HG02642 (cell line): ENCODE results near the gene MPV17.
"Not testable (repeated sequence)": the region's sequence is repeated elsewhere in the genome, so short reads cannot be mapped to it uniquely, and the experiment has no call there.

Experiments used
- ATAC-seq: cut with Tn5 transposase; IDR thresholded peaks from one replicate; pipeline ENCODE4 v1.9.1; 2021; ENCODE audit warnings: mild to moderate bottlenecking; ENCODE audit not compliant: unreplicated experiment, poor library complexity

MPV17 gene, protein sequence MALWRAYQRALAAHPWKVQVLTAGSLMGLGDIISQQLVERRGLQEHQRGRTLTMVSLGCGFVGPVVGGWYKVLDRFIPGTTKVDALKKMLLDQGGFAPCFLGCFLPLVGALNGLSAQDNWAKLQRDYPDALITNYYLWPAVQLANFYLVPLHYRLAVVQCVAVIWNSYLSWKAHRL

DNA sequence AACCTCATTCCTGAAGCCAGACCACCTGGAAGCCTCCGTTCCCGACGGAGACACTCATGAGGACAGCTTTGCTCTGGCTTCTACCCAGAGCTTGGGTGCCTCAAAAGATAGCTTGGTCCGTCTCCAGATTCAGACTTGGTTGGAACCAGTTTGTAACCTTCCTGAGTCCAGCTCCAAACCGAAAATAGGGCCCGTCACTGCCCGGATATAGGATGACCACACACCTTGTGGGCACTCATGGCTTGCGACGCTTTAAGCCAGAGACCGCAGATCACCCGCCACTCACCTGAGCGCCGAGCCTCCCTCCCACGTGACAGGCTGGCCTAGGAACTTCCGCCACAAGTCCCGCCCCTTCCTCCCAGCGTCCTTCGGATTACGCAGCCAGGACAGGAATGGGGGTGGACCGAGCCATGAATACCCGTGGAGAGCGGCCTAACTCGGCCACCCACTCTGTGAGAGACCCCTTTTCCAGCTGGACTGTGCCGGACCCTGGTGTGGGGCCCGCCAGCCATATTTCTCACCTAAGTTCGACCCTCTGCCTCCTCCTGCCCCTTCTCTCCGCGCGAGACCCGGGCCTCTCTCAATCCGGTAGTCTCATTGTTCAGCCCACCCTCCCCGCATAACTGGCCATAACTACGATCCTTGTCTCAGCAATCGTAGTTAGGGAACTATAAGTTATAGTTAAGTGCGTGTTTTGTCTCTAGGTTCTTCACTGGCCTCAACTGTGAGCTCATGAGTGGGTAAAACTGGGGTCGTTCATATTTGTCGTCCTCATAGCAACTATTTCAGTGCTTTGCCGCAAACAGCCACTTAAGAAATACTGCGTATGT lies at the start of gene MPV17:
TSS of gene MPV17 (minus strand) at position 332 of the 830 bp plus-strand sequence. CDS start 580 bp downstream, outside the sequence.
- peak; percentile 92 for ATAC-seq

DNA sequence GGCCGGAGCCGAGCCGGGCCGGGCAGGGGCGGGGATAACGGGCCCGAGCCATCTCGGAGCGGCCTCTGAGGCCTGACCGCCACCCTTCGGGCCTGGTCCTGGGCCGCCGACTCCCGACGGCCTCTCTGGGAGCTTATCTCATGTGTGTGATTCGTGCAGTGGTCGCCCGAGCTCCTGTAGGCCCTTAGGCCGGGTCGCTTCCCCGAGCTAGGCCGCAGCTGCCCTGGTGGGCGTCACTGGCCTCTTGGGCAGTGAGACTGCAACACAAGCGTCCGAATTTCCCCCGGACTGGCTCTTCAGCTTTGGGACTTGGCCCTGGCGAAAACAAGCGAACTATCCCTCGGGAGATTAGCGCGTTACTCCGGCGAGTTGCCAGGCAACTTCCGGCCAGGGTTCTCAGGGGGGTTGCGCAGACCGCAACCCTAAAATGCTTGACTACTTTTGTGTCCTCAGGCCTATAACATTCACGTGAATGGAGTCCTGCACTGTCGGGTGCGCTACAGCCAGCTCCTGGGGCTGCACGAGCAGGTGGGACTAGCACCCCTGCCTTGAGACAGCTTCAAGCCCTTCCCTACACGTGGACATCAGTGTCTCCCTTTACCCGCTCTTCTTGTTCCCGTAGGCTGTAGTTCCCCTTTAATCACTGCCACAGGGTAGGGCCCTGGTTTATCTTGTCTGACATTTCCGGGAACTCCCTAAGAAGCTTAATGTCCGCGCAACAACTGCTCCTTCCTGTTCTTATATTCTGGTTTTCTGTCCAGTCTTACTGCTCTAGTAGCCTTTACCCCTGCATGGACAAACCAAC lies 48.1 kb upstream of the MPV17 start:
- ATAC-seq = peak; percentile 31

DNA sequence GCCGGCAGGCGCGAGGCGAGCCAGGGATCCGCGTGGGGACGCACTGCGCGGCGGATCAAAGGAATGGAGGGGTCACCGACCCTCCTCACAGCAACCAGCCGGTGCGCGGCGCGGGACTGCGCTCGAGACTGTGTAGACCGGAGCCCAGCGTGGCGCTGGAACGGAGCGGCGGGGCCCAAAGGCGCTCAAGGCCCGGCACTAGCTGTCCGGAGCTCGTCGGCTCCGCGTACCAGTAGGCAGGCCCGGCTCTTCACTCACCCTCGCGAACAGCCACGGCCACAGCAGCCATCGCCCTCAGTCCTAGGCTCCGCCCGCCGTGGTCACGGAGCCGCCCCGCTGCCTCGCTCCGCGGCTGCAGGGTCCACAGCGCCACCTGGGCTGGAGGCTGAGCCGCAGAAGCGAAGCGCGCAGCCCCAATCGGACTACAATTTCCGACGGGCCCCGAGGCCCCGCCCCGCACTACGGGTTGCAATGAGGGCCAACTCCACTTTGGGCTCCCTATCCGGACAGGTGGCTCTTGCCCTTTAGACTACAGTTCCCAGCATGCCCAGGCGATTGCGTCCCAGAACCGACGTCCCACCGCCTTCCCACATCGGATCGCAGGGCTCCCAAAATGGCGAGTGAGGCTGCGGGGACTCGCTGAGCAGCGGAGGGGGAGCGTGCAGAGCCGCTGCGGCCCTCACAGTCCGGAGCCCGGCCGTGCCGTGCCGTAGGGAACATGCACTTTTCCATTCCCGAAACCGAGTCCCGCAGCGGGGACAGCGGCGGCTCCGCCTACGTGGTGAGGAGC lies 47.3 kb upstream of the MPV17 start, which contains the start of the genes EIF2B4 and SNX17:
TSS of gene EIF2B4 (minus strand) at position 313 of the 790 bp plus-strand sequence. CDS start at position 289, 24 bp downstream.
TSS of gene SNX17 (plus strand) at position 591 of the 790 bp plus-strand sequence. CDS start at position 719, 128 bp downstream.
- ATAC-seq = peak; percentile 92

DNA sequence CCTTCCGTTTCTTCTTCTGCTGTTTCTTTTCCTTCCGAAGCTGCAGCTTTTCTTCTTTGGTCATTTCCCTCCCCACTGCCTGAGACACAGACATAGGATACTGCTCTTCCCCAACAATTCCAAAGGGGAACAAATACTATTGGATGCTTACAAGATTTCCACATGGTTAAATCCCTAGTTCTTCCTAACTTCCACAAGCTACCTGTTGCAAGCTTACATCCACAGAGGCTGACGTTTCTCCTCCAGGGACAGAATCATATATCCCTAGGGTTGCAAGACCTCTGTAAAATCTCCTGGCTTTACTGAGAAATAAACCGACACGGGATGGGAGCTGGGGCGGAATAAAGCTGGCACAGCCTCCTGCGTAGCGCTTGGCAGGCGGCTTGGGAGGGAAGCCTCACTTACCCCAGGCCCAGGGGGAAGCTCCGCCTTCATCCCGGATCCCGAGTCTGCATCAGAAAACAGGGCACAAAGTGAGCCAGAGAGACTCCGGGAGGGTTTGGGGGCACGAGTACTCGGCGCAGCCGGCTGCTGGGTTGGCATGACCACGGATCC lies 46.7 kb upstream of the MPV17 start:
- no peak for ATAC-seq

DNA sequence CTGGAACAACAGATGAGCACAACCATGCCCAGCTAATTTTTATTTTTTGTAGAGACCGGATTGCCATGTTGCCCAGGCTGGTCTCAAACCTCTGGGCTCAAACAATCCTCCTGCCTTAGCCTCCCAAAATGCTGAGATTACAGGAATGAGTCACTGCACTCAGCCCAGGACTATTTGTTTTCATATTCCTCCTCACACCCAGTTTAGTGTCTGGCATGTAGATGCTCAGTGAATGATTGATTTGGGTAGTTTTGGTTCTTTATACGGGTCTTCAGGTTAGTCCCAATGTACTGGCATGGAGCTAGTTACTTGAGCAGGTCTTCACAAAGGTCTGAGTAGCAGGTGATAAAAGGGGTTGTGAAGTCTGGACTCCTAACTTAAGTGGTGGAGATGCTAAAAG lies 41.0 kb upstream of the MPV17 start:
- no peak for ATAC-seq

DNA sequence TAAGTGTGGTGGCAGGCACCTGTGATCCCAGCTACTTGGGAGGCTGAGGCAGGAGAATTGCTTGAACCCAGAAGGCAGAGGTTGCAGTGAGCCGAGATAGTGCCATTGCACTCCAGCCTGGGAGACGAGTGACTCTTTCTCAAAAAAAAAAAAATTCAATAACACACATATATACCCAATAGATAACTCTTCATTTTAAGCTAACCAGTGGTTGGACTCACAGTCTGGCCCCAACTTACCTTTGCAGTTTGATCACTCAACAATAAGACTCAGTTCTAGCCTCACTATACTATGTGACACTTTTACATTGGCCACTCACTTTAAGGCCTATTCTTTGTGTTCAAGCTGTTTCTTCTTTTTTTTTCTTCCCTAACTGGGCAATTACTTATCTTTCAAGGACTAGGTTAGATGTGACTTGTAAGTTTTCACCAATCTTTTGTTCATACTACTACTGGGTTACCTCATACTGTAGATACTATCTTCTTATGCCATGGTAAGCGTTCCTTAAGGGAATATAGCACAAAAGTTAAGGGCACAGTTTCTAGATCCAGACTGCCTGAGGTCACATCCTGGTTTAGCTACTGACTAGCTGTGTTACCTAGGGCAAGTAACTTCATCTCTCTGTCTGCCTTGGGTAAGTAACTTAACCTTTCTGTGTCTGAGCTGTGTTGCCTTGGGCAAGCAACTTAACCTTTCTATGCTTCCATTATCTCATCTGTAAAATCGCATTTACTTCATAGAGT lies 40.0 kb upstream of the MPV17 start:
- no peak for ATAC-seq

DNA sequence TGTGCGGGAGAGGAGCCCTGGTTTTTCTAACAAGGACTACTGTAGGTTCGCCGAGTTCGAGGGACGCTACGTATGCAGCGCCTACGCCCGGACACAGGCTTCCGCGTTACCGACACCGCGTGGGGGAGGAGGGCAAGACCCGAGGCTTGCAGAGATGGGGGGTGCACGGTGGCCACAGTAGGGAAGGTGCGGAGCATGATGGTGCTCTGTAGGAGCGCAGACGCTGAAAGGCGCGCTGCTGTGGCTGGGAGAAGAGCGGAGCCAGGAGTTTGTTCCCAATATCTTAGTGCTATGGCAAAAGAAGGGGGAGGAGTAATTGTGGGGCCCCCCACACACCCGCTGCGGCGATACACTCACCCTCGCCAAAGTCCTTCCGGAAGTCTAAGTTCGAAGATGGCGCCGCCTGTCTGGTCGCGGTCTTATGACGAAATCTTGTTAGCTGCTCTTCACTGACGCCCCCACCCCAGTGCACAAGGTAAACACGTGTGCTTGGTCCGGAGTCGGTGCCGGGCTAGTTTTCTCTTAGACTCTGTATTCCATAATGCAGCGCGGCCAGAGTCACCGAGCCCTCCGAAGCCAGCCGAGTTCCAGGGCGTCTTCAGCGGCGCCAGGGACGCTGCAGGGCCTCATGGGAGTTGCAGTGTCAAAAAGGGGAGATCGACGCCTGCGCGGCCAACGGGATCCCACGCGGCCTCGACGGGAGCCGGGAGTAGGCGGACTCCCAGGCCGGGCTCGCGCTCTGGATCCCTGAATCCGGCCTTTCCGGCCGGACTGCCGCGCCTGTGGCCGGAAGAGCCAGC lies 33.7 kb upstream of the MPV17 start, which contains the start of gene GTF3C2:
TSS of gene GTF3C2 (minus strand) at position 383 of the 800 bp plus-strand sequence. CDS start 13,210 bp downstream, outside the sequence.
- ATAC-seq = peak; percentile 89

DNA sequence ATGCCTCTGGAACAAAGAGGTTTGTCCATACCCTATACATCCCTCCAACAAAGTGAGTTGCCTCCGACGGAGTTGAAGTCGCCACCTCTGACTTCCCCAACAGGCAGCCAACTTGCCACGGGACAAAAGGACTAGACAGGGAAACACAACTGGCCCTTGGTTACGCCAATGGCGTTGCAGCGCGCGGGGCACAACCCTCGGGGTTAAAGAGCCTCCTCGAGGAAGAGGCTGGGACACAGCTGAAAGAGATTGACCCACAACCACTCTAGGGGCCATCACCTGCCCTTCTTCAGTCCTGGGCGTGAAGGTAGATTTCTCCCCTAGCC lies 33.1 kb upstream of the MPV17 start:
- ATAC-seq = peak; percentile 34

DNA sequence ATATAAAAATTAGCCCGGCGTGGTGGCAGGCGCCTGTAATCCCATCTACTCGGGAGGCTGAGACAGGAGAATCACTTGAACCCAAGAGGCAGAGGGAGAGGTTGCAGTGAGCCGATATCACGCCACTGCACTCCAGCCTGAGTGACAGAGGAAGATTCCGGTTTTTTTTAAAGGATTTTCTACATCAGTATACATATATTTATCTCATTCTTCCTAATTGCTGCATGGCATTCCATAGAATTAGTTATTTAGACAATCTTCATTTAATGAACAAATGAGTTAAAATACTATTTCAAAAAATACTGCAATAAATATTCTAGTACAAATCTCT lies 31.7 kb upstream of the MPV17 start:
- ATAC-seq = no peak

DNA sequence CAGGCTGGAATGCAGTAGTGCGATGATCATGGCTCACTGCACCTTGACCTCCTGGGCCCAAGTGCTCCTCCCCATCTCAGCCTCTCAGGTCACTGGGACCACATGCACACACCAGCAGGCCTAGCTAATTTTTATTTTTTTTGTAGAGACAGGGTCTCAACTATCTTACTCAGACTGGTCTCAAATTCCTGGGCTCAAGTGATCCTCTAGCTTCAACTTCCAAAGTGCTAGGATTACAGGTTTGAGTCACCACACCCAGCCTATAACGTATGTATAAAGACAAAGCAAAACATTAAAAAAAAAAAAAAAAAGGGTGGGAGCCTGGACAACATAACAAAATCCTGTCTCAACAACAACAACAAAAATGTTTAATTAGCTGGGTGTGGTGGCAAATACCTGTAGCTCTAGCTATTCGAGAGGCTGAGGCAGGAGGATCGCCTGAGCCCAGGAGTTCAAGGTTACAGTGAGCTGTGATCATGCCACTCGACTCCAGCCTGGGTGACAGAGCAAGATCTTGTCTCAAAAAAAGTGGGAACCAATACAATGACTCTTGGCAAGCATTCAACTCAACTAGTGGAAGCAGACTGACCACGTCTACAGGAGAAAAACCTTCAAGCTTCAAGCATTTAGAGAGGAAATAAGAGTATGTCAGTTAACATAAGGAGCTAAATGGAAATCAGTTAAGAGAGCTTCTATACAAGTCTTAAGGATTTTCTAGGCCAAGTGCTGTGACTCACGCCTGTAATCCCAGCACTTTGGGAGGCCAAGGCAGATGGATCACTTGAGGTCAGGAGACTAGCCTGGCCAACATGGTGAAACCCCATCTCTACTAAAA lies 31.1 kb upstream of the MPV17 start:
- ATAC-seq = no peak

DNA sequence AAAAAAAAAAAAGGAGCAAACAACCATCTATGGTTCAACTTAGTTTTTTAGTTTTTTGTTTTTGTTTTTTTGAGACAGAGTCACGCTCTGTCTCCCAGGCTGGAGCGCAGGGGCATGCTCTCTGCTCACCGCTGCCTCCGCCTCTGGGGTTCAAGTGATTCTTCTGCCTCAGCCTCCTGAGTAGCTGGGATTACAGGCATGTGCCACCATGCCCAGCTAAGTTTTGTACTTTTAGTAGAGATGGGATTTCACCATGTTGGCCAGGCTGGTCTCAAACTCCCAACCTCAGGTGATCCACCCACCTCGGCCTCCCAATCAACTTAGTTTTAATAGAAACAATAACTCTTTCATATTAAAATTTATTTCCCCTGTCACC lies 30.5 kb upstream of the MPV17 start:
- not testable (repeated sequence) for ATAC-seq

DNA sequence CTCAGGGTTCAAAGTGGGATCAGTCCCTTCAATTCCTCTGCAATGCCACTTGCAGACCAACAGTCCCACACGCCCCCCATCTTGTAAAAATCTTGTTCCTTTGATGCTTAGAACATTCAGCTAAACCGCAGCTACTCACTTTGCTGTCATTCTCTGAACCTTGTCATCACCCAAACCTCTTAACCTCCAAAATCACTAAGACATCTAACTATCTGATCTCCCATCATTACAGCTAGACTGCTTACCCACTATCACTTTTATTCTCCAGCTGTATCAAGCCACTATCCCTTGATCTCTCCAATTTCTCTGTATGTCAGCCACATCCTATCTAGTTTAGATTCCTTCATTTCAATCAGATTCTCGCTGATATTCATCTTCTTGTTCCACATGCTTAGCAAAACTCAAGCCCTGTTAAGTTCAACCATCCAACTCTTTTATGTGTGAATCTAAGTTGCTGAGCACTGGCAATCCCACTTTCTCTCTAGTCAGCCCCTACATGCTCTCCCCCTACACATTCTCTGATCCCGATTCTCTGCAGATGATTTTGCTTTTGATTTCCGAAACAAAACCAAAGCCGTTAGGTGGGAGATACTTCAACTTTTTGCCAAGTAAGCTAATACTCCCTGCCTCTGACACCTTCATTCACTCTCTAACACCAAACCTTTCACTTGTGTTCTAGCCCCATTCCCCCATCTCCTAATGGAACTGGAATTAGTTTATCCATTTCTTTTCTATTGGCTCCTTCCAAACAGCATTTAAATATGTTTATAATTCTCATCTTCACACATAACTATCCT lies 29.1 kb upstream of the MPV17 start:
- ATAC-seq = no peak

DNA sequence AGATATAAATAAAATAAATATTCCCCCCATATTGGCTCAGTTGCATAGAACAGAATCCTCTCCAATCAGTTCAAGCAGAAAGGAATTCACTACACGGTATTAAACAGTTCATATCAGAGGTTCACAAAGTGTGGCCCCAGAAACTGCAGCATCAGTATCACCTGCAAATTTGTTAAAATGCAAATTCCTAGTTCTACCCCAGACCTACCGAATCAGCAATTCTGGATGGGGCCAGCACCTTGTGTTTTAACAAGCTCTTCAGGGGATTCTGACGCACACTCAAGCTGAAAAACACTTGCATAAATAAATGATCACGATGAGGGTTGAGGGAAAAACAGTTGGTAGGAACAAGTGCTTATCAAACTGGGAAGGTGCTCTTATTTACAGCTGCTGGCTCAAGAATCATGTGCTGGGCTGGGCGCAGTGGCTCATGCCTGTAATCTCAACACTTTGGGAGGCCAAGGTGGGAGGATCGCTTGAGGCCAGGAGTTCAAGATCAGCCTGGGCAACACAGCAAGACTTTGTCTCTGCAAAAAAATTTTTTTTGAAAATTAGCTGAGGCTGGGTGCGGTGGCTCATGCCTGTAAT lies 27.3 kb upstream of the MPV17 start:
- no peak for ATAC-seq

DNA sequence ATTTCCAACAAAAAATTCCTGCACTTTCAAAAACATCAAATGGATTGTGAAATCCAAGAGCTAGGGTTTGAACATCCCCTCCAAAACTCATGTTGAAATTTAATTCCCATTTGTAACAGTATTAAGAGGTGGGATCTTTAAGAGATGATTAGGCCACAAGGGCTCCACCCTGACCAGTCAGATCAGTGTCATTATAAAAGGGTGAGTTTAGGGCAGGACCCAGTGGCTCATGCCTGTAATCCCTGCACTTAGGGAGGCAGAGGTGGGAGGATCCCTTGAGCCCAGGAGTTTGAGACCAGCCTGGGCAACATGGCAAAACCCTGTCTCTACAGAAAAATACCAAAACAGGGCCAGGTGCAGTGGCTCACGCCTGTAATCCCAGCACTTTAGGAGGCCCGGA lies 24.7 kb upstream of the MPV17 start:
- ATAC-seq = no peak

DNA sequence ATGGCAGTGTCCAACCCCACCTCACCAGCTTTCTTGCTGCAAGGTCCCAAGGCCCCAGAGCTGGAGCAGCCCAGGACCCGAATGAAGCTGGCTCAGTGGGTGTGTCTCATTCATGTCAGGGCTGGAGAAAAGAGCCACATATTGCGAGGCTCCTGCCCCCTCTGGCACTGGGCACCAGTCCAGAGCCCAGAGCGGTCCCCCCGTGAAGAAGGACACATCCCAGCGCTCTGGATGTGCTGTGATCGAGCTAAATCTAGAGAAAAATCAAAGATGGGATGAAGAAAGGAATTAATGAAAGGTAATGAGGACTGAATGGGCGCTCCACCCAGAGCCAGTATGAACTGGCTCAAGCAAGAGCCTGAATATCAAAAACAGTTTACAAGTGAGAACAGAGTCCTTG lies 13.3 kb upstream of the MPV17 start:
- no peak for ATAC-seq

DNA sequence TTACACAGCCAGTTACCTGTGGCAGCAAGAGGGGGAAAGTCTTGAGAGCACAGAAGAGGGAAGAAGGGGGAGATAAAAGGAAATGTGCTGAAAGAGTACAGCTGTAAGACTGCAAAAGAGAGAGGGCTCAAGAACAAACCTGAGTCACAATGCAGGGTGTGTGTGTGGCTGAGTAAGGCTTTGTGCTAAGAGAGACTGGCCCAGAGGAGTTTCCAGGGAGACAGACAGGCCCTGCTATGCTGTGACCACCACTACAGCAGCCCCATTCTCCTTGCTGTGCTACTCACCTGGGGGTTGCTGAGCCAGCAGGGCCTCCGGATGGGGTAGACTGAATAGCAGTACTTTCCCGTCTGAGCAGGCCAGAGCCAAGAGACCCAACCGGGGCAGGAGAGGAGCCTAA lies 12.4 kb upstream of the MPV17 start:
- ATAC-seq = no peak
